Activated T-cell treated with anti-CD3 and anti-CD28 coated beads, Interleukin-2, amount 50 U/mL, for 4 hours (primary cell): ENCODE data around the gene SGF29. TPM values are rescaled to one million over a fixed set of nuclear protein-coding genes. Genes with fewer than 3 reads are reported as not detected.

Experiments
- total RNA-seq, 3 donors: library from RNA; stranded (reverse); gene quantifications; one replicate each; pipeline ENCODE4 v1.2.1, GENCODE V29; 2021

The SGF29 gene
- total RNA-seq, 3 donors from 2014 or later = 40.3 to 44.5 (median 42.1) TPM

Other genes with a start within 250 kb of the SGF29 start
- gene NPIPB6, start 190.4 kb upstream of the SGF29 start, total RNA-seq = 1 to 10 TPM in 1 of 3 donors, under 1 TPM in 1, not detected in 1; 0.81 to 1.4 TPM
- gene EIF3CL, start 150.1 kb upstream of the SGF29 start, total RNA-seq = 100 to 1,000 TPM; 148 to 270 (median 236) TPM
- not detected for gene NPIPB7, start 81.6 kb upstream of the SGF29 start, total RNA-seq
- 10 to 100 TPM; 25.9 to 26.0 (median 25.9) TPM for gene CLN3, start 61.8 kb upstream of the SGF29 start, total RNA-seq
- 1 to 10 TPM; 2.3 to 3.0 (median 2.7) TPM for gene APOBR, start 59.3 kb upstream of the SGF29 start, total RNA-seq
- under 1 TPM in 2 of 3 donors, not detected in 1; 0.21 to 0.41 TPM for gene IL27, start 47.1 kb upstream of the SGF29 start, total RNA-seq
- under 1 TPM; 0.28 to 0.63 (median 0.37) TPM for gene NUPR1, start 14.9 kb upstream of the SGF29 start, total RNA-seq
- gene SULT1A2, start 43.1 kb downstream of the SGF29 start, total RNA-seq = not detected
- 1 to 10 TPM; 4.8 to 5.5 (median 5.0) TPM for gene SULT1A1, start 56.1 kb downstream of the SGF29 start, total RNA-seq
- gene NPIPB8, start 84.1 kb downstream of the SGF29 start, total RNA-seq = under 1 TPM in 1 of 3 donors, not detected in 2; 0.26 TPM
- 1,000 to 10,000 TPM; 1,034 to 1,401 (median 1,284) TPM for gene EIF3C, start 157.5 kb downstream of the SGF29 start, total RNA-seq
- gene NPIPB9, start 197.9 kb downstream of the SGF29 start, total RNA-seq = 1 to 10 TPM in 1 of 3 donors, under 1 TPM in 2; 0.66 to 1.8 (median 0.87) TPM